ENCODE data around the gene LIME1.

The LIME1 gene

DNA sequence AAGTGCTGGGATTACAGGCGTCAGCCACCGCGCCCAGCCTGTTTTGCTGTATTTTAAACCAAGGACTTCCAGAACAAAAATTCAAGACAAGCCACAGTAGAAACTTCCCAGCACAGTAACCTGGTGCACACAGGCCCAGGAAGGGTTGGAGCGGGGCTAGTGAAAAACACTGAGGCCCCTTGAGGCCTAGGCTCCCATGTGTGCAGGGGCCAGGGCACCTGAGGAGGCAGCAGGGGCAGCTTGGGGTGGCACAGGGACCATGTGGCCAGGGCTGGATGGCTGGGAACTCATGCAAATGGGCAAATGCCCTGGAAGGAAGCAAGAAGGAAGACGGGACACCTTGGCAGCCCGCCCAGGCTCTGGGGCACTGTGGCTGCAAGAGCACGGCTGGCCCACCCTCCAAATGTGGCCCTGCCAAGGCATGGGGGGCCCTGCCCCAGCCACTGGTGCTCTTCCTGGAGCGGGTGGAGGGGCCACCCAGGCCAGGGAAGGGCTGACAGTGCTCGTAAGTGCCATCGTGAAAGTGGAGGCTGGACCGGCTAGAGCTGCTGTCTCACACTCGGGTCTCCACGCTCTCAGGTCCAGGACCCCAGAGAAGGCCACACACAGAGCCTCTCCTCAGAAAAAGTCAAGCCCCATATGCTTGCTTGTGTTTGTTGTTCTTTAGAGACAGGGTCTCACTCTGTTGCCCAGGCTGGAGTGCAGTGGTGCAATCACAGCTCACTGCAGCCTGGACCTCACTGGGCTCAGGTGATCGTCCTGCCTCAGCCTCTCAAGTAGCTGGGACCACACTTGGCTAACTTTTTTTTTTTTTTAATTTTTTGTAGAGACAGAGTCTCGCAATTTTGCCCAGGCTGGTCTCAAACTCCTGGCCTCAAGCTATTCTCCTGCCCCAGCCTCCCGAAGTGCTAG, 13.4 kb downstream of the LIME1 start:
- DNase-seq (ENCODE audit: low read depth) = no peak

DNA sequence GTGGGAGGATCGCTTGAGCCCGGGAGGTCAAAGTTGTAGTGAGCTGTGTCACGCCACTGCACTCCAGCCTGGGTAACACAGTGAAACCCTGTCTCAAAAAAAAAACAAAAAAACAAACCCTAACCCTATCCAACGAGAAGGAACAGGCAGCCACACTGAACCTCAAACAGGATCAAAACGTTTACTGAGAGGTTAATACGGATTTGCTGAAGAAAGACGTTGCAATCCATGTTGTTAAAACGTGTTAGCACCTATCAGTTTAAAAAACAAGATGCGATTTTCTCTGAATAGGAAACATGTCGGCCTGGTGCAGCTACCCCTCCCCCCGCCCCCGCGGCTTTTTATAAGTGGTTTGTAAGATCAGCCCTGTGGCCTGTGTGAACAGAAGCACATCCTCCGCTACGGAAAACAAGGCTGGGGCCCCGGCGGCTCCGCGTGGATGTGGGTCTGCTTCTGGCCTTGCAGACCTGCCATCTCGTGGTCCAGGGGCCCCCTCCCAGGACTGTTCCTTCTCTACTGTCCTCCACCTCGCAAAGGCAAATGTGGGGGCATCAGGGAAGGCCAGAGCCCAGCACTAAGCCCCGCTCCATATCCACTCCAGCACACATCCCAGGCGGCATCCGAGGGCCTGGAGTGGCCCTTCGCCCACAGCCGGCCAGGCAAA, 14.5 kb downstream of the LIME1 start:
- no peak for DNase-seq (ENCODE audit: low read depth)

DNA sequence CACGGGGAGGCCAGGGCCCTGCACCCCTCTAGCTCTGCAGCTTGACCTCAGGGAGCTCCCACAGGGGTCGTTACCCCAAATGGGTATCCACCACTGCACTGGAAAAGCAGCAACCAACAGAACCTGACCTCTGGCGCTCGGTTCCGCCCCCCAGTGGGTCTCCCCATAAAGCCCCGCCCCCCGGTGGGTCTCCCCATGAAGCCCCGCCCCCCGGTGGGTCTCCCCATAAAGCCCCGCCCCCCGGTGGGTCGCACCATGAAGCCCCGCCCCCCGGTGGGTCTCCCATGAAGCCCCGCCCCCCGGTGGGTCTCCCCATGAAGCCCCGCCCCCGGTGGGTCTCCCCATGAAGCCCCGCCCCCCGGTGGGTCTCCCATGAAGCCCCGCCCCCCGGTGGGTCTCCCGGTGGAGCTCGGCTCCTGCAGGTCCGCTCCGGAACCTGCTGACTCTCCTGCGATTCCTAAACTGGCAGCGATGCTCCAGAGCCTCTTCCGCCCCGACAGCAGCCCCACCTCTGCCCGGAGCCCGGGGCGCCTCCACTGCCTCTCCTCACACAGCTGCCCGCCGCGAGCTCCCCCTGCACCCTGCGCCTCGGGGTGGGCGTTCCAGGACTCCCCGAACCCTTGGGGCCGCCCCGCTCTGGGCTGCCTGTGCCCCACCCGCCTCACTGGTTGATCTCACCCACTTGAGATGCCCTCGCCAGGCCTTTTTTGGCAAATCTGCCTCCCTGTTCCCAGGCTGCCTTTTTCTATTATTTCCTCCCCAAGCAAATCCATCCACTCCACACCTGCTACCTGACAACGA, 15.2 kb downstream of the LIME1 start:
- no peak for DNase-seq (ENCODE audit: low read depth)

DNA sequence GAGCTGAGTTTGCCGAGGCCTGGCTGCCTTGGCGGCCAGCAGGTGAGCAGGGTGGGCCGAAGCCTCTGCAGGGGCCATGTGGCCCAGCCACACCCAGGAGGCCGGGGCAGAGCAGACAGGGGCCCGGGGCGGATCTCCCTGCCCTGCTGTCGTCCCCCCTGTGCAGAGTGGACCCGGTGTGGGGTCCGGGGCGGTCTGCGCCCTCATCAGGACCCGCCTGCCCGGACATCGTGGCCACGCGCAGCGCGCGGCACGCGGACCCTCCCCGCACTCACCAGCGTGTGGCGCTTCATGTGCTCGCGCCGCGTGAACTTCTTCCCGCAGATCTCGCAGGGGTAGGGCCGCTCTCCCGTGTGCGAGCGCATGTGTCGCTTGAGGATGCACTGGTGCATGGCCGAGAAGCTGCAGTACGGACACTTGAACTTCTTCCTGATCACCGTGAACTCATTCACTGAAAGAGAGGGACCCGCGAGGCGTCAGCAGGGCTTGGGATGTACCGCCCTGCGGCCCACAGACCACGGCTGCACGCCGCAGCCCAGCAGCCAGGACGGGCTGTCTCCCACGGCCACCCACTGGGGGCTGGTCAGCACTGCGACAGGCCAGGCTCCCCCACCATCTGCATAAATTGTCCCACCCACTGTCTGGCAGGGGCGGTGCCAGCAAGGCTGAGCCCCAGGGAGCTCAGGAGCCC, 16.1 kb downstream of the LIME1 start:
- DNase-seq (ENCODE audit: low read depth) = no peak

DNA sequence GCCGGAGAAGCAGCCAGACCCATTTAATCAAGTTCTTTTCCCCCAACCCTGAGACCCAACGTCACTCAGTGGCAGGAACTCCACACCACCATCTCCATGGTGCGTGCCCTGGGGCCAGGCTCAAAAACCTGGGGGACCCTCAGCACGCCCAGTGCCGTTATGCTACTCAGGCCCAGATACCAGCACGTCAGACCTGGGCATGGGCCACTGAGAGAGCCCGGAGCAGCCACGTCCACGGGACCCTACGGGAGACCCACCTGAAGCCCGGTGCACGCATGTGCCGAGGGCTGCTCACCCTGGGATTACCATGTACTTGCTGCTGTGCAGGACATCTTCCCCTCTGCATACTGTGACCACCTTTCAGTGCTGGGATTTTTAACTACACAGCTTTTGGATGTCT, 16.9 kb downstream of the LIME1 start:
- DNase-seq (ENCODE audit: low read depth) = no peak

DNA sequence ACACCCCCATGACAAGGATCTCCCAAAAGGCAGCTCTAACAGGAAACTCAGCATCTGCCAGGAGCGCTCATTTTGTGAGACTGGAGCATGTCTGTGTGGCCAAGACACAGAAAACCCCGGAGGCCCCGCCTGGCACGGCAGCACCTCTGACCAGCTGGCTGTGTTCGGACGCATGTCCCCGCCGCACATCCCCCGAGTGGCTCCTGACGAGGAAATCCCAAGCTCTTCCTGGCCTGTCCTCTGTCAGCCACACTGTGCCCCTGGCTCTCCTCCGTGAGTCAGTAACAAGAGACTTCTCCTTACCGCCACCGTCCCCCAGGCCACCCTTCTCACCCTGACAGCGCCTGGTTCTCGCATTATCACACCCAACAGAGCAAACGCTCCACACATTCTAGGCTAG, 17.5 kb downstream of the LIME1 start:
- DNase-seq (ENCODE audit: low read depth) = no peak

DNA sequence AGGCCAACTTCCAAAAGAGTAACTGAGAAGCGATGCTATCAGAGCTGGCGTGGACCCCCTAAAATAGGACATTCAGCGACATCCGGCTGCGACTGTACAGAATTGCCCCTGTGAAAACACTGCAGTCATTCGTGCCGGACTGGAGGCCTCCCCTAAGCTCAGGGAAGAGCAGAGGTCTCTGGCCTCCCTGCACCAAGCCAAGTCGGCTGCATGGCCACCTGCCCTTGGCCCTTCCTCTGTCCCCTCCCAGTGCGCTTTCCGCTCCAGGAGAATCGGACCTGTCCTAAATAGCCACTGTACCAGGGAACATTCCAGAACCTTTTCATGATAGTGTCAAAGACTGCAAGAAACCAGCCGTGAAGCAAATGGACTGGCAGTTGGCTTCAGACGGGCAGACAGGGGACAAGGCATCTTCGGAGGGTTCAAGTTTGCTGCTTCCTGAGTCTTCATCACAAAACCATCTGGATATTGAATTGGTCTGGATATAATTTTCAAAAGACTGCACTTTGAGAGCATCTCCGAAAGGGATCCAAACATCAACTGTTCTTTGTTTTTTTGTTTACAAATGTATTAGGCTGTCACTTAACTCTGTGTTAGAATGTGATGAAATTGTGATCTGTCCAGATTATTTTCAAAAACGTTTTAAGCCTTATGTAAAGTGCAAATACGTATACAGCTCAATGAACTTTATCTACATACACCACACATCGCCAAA, 19.6 kb downstream of the LIME1 start:
- no peak for DNase-seq (ENCODE audit: low read depth)

DNA sequence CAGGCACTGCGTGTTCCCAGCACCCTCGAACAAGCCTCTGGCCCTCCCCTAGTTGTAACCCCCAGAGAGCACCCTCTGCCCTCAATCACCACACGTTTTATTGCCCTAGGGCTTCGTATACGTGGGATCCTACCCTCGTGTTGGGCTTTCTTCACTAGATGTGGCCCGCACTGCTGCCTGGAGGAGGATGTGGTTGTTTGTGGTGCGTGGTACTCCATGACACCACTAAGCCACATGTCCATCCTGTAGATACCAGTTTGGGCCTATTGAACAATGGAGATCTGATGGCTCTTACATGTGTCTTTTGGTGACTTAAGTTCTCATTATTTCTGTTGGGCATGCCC, 20.2 kb downstream of the LIME1 start:
- DNase-seq (ENCODE audit: low read depth) = no peak

DNA sequence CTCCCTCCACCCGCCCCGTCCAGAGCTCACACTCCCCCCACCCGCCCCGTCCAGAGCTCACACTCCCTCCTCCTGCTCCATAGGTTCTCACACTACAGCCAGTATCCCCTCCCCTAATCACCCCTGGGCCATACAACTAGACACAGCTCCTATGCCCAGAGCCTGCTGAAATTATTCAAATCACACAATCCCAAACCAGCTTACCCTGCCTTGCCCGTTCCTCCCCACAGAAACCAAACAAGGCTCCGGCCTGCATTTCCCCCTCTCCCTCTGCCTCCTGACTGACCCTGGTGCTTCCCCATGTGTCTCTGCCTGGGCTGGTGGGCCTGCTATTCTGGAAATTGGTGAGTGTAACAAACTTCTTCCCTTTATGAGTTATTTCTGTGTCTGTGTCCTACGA, 21.7 kb downstream of the LIME1 start:
- no peak for DNase-seq (ENCODE audit: low read depth)

DNA sequence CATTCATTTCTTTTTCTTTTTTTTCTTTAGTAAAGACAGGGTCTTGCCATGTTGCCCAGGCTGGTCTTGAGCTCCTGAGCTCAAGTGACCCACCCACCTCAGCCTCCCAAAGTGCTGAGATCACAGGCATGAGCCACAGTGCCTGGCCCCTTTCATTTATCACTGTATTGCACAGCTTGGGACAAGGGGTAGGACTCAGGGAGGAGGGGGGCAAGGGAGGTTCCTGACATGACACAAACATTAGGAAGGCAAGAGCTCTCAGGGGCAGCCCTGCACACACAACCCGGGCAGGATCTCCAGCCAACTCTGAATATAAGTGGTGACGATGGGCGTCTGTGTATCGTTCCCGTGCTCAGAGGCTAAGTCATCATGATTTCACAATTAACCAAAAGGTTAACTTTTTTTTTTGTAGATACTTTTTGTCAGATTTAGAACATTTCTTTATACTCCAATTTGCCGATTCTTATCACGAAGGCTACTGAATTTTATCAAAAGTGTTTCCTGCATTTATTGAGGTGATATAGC, 23.0 kb downstream of the LIME1 start:
- DNase-seq (ENCODE audit: low read depth) = no peak

DNA sequence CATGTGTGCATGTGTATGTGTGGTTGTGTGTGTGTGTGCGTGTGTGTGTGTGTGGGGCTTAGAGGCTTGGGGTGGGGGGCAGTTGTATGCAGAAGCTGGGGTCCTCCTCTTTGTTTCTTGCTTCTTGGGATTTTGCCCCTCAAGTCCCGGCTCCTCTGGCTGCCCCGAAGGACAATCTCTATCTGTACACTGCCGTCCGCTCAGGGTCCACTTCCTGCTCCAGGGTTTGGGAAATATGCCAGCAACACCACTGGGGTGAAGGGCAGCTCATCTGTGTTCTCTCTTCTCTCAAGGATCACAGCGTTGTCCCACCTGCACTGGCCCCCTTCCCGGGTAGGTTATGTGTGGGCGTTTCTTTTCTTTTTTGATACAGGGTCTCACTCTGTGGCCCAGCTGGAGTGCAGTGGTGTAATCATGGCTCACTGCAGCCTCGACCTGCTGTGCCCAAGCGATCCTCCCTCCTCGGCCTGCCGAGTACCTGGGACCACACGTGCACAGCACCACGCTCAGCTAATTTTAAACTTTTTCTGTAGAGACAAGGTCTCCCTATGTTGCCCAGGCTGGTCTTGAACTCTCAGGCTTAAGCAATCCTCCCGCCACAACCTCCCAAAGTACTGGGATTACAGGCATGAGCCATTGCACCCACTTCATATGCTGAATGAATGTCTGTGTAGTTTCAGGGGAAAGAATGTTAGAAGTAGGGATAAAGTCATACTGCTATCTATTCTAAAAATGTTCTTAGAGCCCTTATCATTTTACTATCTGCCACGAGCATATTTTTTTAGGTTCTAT, 28.8 kb downstream of the LIME1 start:
- no peak for DNase-seq (ENCODE audit: low read depth)

DNA sequence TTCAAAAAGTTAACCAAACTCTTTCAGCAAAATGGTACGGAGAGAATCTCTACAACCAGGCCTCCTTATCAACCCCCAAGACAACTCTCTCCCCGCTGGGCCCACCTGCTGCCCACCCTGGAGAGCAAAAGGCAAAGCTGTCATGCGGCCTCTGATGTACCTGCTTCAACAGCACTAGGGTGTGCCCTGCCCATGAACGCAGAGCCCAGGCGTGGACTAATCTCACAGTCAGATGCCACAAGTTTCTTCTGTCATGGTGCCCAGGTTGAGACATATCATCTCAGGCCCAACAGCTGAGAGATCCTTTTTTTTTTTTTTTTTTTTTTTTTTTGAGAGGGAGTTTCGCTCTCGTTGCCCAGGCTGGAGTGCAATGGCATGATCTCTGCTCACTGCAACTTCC, 29.4 kb downstream of the LIME1 start:
- DNase-seq (ENCODE audit: low read depth) = no peak

DNA sequence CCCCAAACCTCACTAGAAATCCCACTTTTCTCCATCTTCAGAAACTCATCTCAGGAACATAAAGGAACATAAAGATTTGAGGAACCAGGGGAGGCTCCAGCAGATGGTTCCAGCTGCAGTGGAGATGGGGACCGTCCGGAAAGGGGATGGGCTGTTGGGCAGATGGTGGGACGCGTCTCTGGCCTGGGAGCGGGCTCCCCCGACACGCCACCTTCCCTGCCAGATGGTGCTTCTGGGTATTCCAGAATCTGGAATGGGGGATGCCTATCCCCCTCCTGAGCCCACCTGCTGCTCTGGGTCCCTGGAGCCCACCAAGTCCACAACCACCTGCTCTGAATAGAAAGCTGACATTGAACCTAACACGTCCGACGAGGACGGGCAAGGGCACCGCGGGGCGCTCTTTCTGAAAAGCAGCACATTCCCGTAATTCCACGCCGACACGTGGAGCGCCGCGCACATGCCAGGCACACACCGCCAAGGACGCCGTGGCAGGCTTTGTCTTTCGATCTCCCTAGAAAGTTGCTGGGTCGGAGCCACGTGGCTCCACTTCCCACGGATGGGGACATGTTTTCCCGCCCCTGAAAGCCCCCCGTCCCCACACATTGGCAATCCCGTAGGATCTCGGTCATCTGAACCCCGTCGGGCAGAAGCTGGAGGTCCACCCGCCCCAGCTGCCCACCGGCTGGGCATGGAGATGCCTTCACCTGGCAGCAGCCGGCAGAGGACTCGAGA, 30.4 kb downstream of the LIME1 start:
- no peak for DNase-seq (ENCODE audit: low read depth)

DNA sequence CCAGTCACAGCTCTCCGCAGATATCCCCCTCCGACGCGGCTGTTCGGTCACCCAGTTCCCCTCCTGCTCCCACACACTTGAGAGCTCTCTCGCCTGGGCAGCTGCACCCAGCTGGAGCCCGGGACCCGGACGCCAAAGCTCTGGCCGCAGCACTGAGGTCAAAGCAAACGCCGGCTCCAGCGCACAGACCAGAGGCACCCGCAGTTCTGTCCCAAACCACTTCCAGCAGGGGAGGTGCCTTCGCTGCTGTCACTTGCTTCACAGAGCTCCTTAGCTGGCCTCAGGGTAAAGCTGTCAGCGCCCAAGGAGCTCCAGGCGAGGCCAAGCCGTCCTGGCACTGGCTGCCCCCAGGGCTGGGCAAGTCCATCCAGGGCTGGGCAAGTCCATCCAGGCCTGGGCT, 31.0 kb downstream of the LIME1 start:
- DNase-seq (ENCODE audit: low read depth) = no peak

DNA sequence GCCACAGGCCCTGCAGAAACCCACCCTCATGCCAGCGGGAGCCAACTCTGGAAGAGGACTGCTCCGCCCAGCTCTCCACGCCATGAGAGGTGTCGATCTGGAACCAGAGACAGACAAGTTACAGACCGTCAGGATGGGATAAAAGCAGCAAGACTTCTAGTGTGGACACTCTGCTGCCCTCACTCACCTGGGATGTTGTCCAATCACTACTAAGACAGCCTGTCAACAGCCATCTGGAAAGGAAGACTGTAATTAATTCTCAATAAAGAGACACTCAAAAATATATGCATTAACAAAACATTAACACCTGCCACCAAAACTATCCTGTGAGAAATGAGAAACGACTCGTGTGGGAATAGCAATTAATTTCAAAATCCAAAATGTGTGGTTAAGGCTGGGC, 31.4 kb downstream of the LIME1 start:
- no peak for DNase-seq (ENCODE audit: low read depth)

DNA sequence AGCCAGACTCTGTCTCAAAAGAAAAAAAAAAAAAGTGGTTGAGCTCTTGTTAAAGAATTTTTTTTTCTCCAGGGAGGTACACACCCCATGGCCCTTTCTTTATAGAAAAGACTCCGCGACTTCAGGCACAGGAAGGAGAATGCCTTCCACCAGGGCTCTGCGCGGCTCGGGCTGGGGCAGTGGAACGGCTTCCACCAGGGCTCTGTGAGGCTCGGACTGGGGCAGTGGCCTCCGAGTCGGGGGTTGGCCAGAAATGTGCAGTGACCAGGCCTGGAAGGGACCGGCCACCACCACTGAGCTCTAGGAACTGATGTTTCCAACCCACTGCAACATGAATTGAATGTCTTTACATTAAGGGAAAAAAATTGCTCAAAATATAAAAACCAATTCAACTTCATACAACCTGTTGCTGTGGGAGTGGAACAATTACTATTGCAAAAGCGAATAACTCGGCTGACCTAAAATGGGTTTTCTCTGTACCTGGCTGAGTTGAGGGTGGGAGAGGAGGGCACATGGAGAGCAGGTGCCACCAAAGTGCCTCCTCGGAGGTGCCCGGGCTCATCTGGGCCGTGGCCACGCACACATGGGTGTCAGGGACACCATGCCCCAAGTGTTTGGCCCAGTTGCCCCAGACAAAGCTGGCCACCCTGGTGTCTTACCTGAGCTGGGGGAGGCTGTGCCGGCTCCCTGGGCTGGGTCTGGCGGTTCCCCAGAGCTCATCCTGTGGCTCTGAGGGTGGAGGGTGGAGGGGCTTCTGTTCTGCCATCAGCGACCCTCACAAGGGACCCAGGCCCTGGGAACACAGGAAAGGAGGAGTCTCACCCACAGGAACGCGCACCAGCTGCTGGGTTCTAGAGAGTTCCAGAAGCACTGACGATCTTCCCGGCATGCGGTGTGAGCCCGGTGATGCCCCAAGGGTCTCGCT, 32.4 kb downstream of the LIME1 start:
- DNase-seq (ENCODE audit: low read depth) = no peak

DNA sequence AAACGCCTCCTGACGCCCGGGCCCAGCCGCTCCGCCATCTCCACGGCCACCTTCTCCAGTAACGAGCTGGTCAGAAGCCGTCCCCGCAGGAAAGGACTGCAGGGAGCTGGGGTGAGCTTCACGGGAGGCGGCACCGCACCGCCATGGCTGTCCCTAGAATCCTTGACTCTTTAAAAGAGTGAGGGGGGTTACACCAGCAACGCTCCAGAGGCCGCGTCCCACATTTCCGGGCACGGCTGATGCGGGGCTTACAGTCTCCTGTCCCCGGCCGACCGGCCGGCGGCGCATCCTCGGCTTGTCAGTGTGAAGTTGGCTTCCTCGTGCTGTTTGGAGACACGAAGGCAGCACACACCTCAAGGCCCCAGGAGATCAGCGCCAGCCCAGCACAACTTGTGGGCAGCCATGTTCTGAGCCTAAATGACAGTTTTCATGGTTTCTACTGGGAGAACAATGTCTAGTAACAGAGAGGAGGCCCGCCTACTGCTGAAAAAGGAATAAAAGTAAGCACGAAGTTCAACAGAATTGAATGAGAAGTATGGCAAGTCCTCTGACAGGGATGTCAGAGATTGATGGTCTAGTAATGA, 33.5 kb downstream of the LIME1 start:
- no peak for DNase-seq (ENCODE audit: low read depth)

DNA sequence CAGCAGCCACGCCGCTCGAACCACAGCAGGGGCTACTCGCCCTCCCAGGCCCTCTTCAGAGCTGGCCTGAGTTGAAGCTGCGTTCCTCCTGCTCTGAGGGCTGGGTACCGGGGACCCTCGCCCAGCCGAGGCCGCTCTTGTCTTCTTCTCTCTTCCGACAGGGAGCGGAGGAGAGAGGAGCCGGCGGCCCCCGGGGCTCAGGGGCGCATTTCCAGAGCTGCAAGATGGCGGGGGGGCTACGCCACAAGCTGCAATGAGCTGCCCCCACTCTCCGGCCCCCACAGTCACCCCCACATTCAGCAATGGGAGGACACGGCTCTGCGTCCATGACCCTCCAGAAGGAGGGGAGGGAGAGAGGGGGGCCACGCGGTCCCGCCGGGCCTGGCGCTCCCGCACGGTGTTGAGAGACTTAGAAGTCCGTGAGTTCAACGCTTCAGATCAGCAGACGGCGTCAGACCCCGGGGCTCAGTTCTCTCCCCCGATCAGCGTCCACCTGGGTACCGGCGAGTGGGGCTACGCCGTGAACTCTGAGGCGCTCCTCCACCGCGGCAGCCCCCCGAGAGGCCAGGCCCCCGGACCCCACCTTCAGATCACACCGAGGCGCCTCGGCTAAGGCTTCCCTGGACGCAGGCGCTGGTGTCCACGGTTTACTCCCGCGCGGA, 34.7 kb downstream of the LIME1 start:
- no peak for DNase-seq (ENCODE audit: low read depth)

Measured in non-pigmented ciliary epithelial cell (primary cell).